Parietal lobe (tissue), 1 donor: ENCODE results near the gene PRDM10. TPM values are rescaled to one million over a fixed set of nuclear protein-coding genes. Genes with fewer than 3 reads are reported as not detected.

ENCODE experiments used
- total RNA-seq: library from RNA; depleted of rRNA; stranded (reverse); fragments of >200 nt; gene quantifications from one replicate; pipeline ENCODE4 v1.2.3, GENCODE V29; 2014

PRDM10 gene, protein sequence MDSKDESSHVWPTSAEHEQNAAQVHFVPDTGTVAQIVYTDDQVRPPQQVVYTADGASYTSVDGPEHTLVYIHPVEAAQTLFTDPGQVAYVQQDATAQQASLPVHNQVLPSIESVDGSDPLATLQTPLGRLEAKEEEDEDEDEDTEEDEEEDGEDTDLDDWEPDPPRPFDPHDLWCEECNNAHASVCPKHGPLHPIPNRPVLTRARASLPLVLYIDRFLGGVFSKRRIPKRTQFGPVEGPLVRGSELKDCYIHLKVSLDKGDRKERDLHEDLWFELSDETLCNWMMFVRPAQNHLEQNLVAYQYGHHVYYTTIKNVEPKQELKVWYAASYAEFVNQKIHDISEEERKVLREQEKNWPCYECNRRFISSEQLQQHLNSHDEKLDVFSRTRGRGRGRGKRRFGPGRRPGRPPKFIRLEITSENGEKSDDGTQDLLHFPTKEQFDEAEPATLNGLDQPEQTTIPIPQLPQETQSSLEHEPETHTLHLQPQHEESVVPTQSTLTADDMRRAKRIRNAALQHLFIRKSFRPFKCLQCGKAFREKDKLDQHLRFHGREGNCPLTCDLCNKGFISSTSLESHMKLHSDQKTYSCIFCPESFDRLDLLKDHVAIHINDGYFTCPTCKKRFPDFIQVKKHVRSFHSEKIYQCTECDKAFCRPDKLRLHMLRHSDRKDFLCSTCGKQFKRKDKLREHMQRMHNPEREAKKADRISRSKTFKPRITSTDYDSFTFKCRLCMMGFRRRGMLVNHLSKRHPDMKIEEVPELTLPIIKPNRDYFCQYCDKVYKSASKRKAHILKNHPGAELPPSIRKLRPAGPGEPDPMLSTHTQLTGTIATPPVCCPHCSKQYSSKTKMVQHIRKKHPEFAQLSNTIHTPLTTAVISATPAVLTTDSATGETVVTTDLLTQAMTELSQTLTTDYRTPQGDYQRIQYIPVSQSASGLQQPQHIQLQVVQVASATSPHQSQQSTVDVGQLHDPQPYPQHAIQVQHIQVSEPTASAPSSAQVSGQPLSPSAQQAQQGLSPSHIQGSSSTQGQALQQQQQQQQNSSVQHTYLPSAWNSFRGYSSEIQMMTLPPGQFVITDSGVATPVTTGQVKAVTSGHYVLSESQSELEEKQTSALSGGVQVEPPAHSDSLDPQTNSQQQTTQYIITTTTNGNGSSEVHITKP
- total RNA-seq = 19.1 TPM

DNA sequence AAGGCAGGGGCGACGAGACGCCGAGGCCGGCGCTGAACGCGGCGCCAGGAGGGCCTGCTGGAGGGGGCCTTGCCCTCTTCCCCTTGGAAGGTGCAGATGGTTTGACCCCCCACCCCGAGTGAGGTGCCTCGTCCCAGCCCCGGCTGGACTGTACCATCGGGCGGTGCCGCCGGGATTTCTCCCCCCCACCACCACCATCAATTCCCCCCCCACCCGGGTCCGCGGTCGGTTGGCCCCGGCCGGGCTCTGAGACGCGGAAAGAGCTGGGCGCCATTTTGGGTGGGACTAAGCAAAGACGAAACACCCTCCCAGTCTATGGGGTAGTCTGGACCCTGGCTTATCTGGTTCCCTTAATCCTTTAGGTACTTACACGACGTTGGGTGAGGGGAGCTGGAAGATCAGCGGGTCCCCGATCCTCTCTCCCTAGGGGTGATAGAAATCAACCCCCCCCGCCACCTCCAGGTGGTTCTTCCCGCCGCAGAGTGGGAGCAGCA, at the start of gene PRDM10:
PRDM10 (minus strand) TSS at position 484 of the 494 bp plus-strand sequence. CDS start 41,871 bp downstream, outside the sequence.

DNA sequence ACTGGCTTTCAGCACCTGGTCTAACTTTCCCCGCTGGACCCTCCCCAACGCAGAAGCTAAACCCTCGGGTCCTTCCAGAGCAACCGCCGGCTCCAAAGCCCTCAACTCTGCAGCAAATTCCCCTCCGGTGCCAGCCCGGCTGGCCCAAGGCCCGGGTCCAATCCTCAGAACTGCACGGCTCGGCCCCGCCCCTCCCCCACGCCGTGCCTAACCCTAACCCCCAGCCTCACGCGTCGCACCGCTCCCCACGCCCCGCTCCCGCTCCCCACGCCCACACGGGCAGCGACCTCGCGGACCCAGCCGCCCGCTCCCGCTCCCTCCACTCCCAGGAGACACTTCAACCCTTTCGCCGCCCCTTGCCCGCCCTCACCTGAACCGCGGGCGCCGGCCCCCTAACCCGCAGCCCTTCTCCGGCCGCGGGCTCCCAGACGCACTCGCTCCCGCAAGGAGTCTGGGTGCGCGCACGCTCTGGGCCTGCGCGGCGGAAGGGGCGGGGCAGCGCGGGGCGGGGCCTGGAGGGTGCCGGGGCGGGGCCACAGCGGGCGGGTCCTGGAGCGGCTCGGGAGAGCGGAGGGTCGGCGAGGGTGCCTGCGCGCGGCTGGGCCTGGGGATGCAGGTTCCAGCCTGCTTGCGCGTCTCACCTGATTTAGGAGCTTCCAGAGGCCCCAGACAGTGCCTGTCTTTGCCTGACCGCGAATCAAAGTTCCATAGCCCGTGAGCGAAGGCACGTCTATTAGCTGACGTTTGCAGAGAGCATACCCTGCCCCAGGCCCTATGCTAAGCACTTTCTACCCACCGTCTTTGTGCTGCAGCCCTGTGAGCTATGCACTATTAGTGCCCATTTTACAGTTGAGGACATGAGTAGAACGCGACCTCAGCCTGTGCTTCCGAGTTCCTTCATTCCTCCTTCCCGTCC, 107.3 kb downstream of the PRDM10 start, which contains the start of gene NFRKB:
NFRKB (minus strand) TSS at position 453 of the 916 bp plus-strand sequence. CDS start 2,729 bp downstream, outside the sequence.

Other genes with a start within 250 kb of the PRDM10 start
- gene TMEM45B, start 187.0 kb downstream of the PRDM10 start, total RNA-seq = 0.94 TPM
- gene NFRKB, start 107.3 kb downstream of the PRDM10 start, total RNA-seq = 44.1 TPM
- gene APLP2, start 67.1 kb upstream of the PRDM10 start, total RNA-seq = 209 TPM
- gene ST14, start 156.9 kb upstream of the PRDM10 start, total RNA-seq = 0.31 TPM